Calu3 (cell line): ENCODE measurements around the gene BAAT. TPM values are rescaled to one million over a fixed set of nuclear protein-coding genes. Genes with fewer than 3 reads are reported as not detected.

Experiments
- BruUV-seq: library from RNA; stranded (reverse); fragments of 400-500 nt; replicated peaks from 2 replicates; lab custom pipeline; 2021; lab: Mats Ljungman, UMichigan
- CTCF ChIA-PET: fragments of 300-600 bp; sonication (Branson Sonifier 250); formaldehyde crosslinking; loops from one replicate; lab custom pipeline; 2022; ENCODE audit warnings: antibody characterized with exemption; lab: Charles Lee
- DNase-seq: peaks from one replicate; pipeline ENCODE4 v3.0.0; 2022
- H3K27ac Mint-ChIP-seq: one replicate; pipeline ENCODE4 v1.8.0; 2022; ENCODE audit warnings: mixed read lengths; ENCODE audit not compliant: unreplicated experiment
- H3K27me3 Mint-ChIP-seq: one replicate; pipeline ENCODE4 v1.8.0; 2022; ENCODE audit warnings: mixed read lengths; ENCODE audit not compliant: unreplicated experiment
- H3K36me3 Mint-ChIP-seq: one replicate; pipeline ENCODE4 v1.8.0; 2022; ENCODE audit warnings: mild to moderate bottlenecking, moderate library complexity, mixed read lengths; ENCODE audit not compliant: insufficient read depth, unreplicated experiment
- H3K4me1 Mint-ChIP-seq: one replicate; pipeline ENCODE4 v1.8.0; 2022; ENCODE audit warnings: mild to moderate bottlenecking, low read depth, mixed read lengths; ENCODE audit not compliant: unreplicated experiment
- H3K4me3 Mint-ChIP-seq: one replicate; pipeline ENCODE4 v1.8.0; 2022; ENCODE audit warnings: mild to moderate bottlenecking, low read depth, moderate library complexity, mixed read lengths; ENCODE audit not compliant: unreplicated experiment
- H3K9me3 Mint-ChIP-seq: one replicate; pipeline ENCODE4 v1.8.0; 2022; ENCODE audit warnings: low read depth, mixed read lengths; ENCODE audit not compliant: unreplicated experiment
- CTCF ChIP-seq: fragments of 200-600 bp; IDR thresholded peaks from one replicate; pipeline ENCODE4 v1.8.0; 2022; ENCODE audit warnings: antibody characterized with exemption; ENCODE audit not compliant: unreplicated experiment
- intact Hi-C: fragments of 100-400 bp; cut with micrococcal nuclease; formaldehyde crosslinking; loops from one replicate; pipeline ENCODE4 v1.10.0; 2022; ENCODE audit not compliant: unreplicated experiment
- total RNA-seq: library from RNA; stranded (reverse); gene quantifications from 2 replicates; pipeline ENCODE4 v1.2.3, GENCODE V29; 2022

The BAAT gene
- total RNA-seq, 1 experiment from 2014 or later, result 10.2 TPM

- Mint-ChIP-seq H3K9me3 (peaks cover 4% of the 10 kb centered on the region), H3K36me3 (peaks cover 12% of the 10 kb centered on the region), H3K4me1 (peaks cover 9% of the 10 kb centered on the region), H3K27me3 (no peaks in the 10 kb centered on the region), H3K4me3 (peak overlapping the region; percentile 66), H3K27ac (no peak overlapping the region)
- no peak for TF ChIP-seq CTCF
- no TSS peak for BruUV-seq
- CTCF ChIA-PET, result interaction anchor here (0.8 kb wide), 1 partner anchor 17 kb away, joined by 3 read pairs; no protein-coding TSS in a partner anchor
- intact Hi-C loops, result loop anchor here (5.0 kb wide), 1 partner anchor 780 kb away; no protein-coding TSS in a partner anchor
- DNase-seq, result no peak
Observed at GRCh38 chr9:101381833-101382342, 2.9 kb downstream of the BAAT start.

GRCh38 chr9:101381118-101381517 lies 3.7 kb downstream of the BAAT start:
- CTCF ChIA-PET, result no interaction called here
- BruUV-seq, result no TSS peak

DNA sequence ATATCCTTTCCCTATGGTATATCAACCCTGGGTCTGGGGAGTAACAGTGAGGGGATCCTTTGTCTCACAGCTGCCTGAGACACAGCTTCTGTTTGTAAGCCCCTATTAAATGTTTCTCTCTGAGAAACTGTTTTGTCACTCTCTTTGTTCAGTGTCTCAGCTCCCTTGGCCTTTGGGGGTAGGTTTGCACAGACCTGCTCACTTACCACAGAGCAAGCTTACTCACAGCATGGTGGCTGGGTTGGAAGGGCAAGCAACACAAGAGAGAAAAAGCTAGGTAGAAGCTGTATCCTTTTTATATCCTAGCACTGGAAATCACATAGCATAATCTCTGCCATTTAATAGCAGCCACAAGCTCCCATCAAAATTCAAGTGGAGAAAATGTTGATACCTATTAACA lies 4.5 kb downstream of the BAAT start:
- TF ChIP-seq CTCF, result no peak
- Mint-ChIP-seq H3K9me3 (peaks cover 6% of the 10 kb centered on the region), H3K27ac (no peak overlapping the region), H3K4me3 (no peak overlapping the region), H3K36me3 (peaks cover 12% of the 10 kb centered on the region), H3K27me3 (no peaks in the 10 kb centered on the region), H3K4me1 (peaks cover 21% of the 10 kb centered on the region)
- no TSS peak for BruUV-seq
- CTCF ChIA-PET, result no interaction called here
- no peak for DNase-seq
- intact Hi-C loops, result loop anchor here (5.0 kb wide), 1 partner anchor 778 kb away; no protein-coding TSS in a partner anchor

More at GRCh38 chr9:101381118-101381517, 3.7 kb downstream of the BAAT start:
- Mint-ChIP-seq H3K9me3 (peaks cover 4% of the 10 kb centered on the region), H3K27me3 (no peaks in the 10 kb centered on the region), H3K36me3 (peaks cover 12% of the 10 kb centered on the region), H3K4me3 (peak overlapping the region; percentile 66), H3K27ac (no peak overlapping the region), H3K4me1 (peaks cover 16% of the 10 kb centered on the region)
- DNase-seq, result no peak
- intact Hi-C loops, result loop anchor here (5.0 kb wide), 1 partner anchor 779 kb away; no protein-coding TSS in a partner anchor
- TF ChIP-seq CTCF, result no peak

- Mint-ChIP-seq H3K27me3 (no peaks in the 10 kb centered on the region), H3K9me3 (peaks cover 2% of the 10 kb centered on the region), H3K27ac (no peak overlapping the region), H3K36me3 (no peaks in the 10 kb centered on the region), H3K4me1 (peaks cover 14% of the 10 kb centered on the region), H3K4me3 (no peak overlapping the region)
- no TSS peak for BruUV-seq
- intact Hi-C loops, result no loop called here
- DNase-seq, result no peak
- TF ChIP-seq CTCF, result no peak
- CTCF ChIA-PET, result no interaction called here
Observed at GRCh38 chr9:101376111-101376848, 8.5 kb downstream of the BAAT start.
